K562 (cell line): ENCODE data around the gene MMP23B.

Experiments
- CTCF ChIP-seq, 3 experiments: IDR thresholded peaks in 2 of 3; conservative IDR thresholded peaks in 1 of 3; 2 replicates each; pipeline ENCODE4 v1.5.1; 2011 to 2012; ENCODE audit warnings: low read length in 3 of 3, mild to moderate bottlenecking in 3 of 3, control low read depth in 2 of 3, improper control_type of control experiment in 1 of 3, inconsistent platforms in 1 of 3, low read depth in 1 of 3, mixed read lengths in 1 of 3, moderate library complexity in 1 of 3; ENCODE audit not compliant: insufficient read depth in 2 of 3
- GTF2E2 ChIP-seq: fragments of 200-800 bp; sonication (Bioruptor generic); IDR thresholded peaks from 2 replicates; pipeline ENCODE4 v1.6.1; 2016; ENCODE audit warnings: missing genetic modification characterization, missing compliant biosample characterization
- HMG20B ChIP-seq: fragments of 250-450 bp; sonication (Bioruptor Pico); IDR thresholded peaks from 2 replicates; pipeline ENCODE4 v1.5.0; 2021; ENCODE audit warnings: mild to moderate bottlenecking
- MAX ChIP-seq: sonication (generic); formaldehyde crosslinking; IDR thresholded peaks from 2 replicates; pipeline ENCODE4 v1.9.0; 2022; ENCODE audit warnings: mild to moderate bottlenecking, missing genetic modification reagents
- NFATC3 ChIP-seq: fragments of 450-650 bp; IDR thresholded peaks from 2 replicates; pipeline ENCODE4 v1.6.1; 2017; ENCODE audit warnings: mild to moderate bottlenecking
- NR3C1 ChIP-seq: sonication (generic); formaldehyde crosslinking; IDR thresholded peaks from 2 replicates; pipeline ENCODE4 v1.8.1; 2022; ENCODE audit warnings: missing genetic modification reagents
- POLR2A ChIP-seq: fragments of 450-650 bp; conservative IDR thresholded peaks from 2 replicates; pipeline ENCODE4 v1.6.1; 2016
- RAD21 ChIP-seq, 2 experiments: fragments of 250-450 bp in 1 of 2; fragments of 450-650 bp in 1 of 2; sonication (Bioruptor Pico) in 1 of 2; formaldehyde crosslinking in 1 of 2; IDR thresholded peaks in 1 of 2; conservative IDR thresholded peaks in 1 of 2; 2 replicates each; pipeline versions ENCODE4 v1.4.0 to v1.8.0; 2020 to 2022; ENCODE audit warnings: mild to moderate bottlenecking in 2 of 2, moderate library complexity in 1 of 2
- SNIP1 ChIP-seq: fragments of 450-650 bp; IDR thresholded peaks from 2 replicates; pipeline ENCODE4 v1.7.1; 2017; ENCODE audit warnings: low read depth, mild to moderate bottlenecking
- TBL1XR1 ChIP-seq, 2 experiments: IDR thresholded peaks; 2 replicates each; pipeline ENCODE4 v1.6.1; 2012; ENCODE audit warnings: improper control_type of control experiment in 2 of 2, low read length in 2 of 2, mild to moderate bottlenecking in 1 of 2
- TF ChIP-seq, protein P1 (sequence below), 2 experiments: IDR thresholded peaks in 1 of 2; conservative IDR thresholded peaks in 1 of 2; 2 replicates each; pipeline ENCODE4 v1.6.1; 2016; ENCODE audit warnings: low read depth in 2 of 2, mild to moderate bottlenecking in 1 of 2, missing compliant biosample characterization in 1 of 2, missing genetic modification characterization in 1 of 2, moderate library complexity in 1 of 2

DNA sequence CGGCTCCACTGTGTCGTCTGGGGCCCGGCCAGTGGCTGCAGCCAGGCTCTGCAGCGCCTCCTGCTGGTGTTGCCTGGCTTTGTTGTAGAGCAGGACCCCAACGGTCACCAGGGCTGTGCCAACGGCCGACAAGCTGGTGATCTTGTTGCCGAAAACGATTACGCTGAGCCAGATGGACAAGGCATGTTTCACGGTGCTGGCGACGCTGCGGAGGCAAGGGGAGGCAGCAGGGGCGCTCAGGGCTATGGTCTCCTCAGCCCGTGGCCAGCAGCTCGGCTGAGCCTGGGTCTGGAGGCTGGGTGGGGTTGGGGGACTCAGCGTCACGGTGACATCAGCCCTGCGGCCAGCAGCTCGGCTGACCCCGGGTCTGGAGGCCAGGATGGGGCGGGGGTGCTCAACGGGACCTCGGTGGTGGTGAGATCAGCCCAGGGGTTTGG lies 33.9 kb downstream of the MMP23B start:
- TF ChIP-seq GTF2E2 (tag) (no peak), NFATC3 (no peak), CTCF (IDR thresholded peaks at IDR 0.05 in 2 of 3, conservative IDR thresholded peaks at IDR 0.05 in 1 of 3; ENCODE audit: insufficient read depth in 2 of 3, low read depth in 1 of 3, low read length in 3 of 3) (peak; percentile 46 to 88 (median 55)), SNIP1 (no peak), POLR2A (no peak), TBL1XR1 (IDR thresholded peaks at IDR 0.05; ENCODE audit: low read length in 2 of 2) (no peak), HMG20B (no peak), MAX (CRISPR knock-in tag) (no peak), NR3C1 (CRISPR knock-in tag) (no peak), RAD21 (CRISPR knock-in tag; conservative IDR thresholded peaks at IDR 0.05 in 1 of 2, IDR thresholded peaks at IDR 0.05 in 1 of 2) (peak in 1 of 2 experiments; percentile 47; a peak in 2 of 4 replicates)
- TF ChIP-seq, protein P1, sequence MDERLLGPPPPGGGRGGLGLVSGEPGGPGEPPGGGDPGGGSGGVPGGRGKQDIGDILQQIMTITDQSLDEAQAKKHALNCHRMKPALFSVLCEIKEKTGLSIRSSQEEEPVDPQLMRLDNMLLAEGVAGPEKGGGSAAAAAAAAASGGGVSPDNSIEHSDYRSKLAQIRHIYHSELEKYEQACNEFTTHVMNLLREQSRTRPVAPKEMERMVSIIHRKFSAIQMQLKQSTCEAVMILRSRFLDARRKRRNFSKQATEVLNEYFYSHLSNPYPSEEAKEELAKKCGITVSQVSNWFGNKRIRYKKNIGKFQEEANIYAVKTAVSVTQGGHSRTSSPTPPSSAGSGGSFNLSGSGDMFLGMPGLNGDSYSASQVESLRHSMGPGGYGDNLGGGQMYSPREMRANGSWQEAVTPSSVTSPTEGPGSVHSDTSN (CRISPR knock-in tag; IDR thresholded peaks at IDR 0.05; ENCODE audit: low read depth) = no peak
- TF ChIP-seq, protein P1 (tag; conservative IDR thresholded peaks at IDR 0.05; ENCODE audit: low read depth) = no peak
